Lower leg skin (tissue), 4 donors: ENCODE results near the gene PPA1. TPM values are rescaled to one million over a fixed set of nuclear protein-coding genes. Genes with fewer than 3 reads are reported as not detected.
"Not testable (repeated sequence)": the region's sequence is repeated elsewhere in the genome, so short reads cannot be mapped to it uniquely, and the experiment has no call there.

ENCODE experiments used
- DNase-seq, 2 donors: peaks; one replicate each; pipeline ENCODE4 v3.0.0-alpha.2; 2019; ENCODE audit warnings: low spot score in 2 of 2
- H3K4me3 ChIP-seq: fragments of 200-600 bp; sonication (generic); 2 replicates; pipeline ENCODE4 v1.5.1; 2017; ENCODE audit warnings: mild to moderate bottlenecking, low read depth; ENCODE audit not compliant: poor library complexity, severe bottlenecking
- CTCF ChIP-seq, 3 donors: fragments of 450-650 bp; IDR thresholded peaks; one replicate each; pipeline ENCODE4 v1.5.1; 2016; ENCODE audit warnings: antibody characterized with exemption in 3 of 3, mild to moderate bottlenecking in 3 of 3, moderate library complexity in 2 of 3
- POLR2A ChIP-seq, 2 donors: fragments of 450-650 bp; IDR thresholded peaks; one replicate each; pipeline ENCODE4 v1.6.1; 2016 to 2017; ENCODE audit warnings: antibody characterized with exemption in 2 of 2, mild to moderate bottlenecking in 1 of 2, moderate library complexity in 1 of 2
- WGBS, 2 donors: methylation state at CpG; one replicate each; pipeline ENCODE4 v1.1.5; 2018; 5-methylcytosine and 5-hydroxymethylcytosine counted together
- intact Hi-C: fragments of 100-400 bp; cut with DNase I; formaldehyde crosslinking; loops from one replicate; pipeline ENCODE4 v1.15.0; 2023; ENCODE audit warnings: low total_unique reads
- total RNA-seq, 4 donors: library from RNA; depleted of rRNA; stranded (reverse); fragments of >200 nt; gene quantifications; one replicate each; pipeline ENCODE4 v1.1.0, GENCODE V29; 2016

The PPA1 gene
- total RNA-seq, 4 donors from 2014 or later = 69.7 to 147 (median 96.9) TPM

DNA sequence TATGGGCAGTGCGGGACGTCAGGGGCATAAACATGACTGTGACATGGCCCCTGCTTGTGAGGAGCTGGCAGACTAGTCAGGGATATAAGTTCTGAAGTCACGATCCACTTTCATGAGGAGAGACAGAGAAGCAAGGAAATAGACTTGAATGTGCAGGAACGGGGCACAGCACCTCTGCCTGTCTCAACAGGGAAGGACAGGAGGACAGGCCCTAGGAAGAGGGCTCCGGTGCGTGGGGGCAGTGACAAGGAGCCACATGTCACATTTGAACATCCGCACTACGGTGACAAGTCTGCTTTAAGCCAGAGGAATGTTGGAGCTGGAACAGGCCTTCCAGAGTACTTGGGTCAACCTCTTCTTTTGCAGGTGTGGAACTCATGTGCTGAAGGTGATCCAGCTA is 43.1 kb downstream of the PPA1 start:
- TF ChIP-seq CTCF (IDR thresholded peaks at IDR 0.05) (no peak), POLR2A (IDR thresholded peaks at IDR 0.05) (no peak)
- intact Hi-C loops = no loop called here
- H3K4me3 ChIP-seq = no peak overlapping the region
- DNase-seq = no peak
- WGBS, 2 donors = 81% methylated on average over 8 of the region's 8 CpGs

GRCh38 chr10:70188768-70189167 is 44.5 kb downstream of the PPA1 start:
- intact Hi-C loops = no loop called here

GRCh38 chr10:70186571-70186970 is 46.7 kb downstream of the PPA1 start:
- 51 to 56% methylated on average over 3 of the region's 3 CpGs for WGBS, 2 donors
- no peak overlapping the region for H3K4me3 ChIP-seq
- DNase-seq = no peak
- TF ChIP-seq POLR2A (IDR thresholded peaks at IDR 0.05) (no peak), CTCF (IDR thresholded peaks at IDR 0.05) (no peak)
- intact Hi-C loops = no loop called here

More at GRCh38 chr10:70188768-70189167, 44.5 kb downstream of the PPA1 start:
- no peak overlapping the region for H3K4me3 ChIP-seq
- 92 to 100% methylated on average over 1 of the region's 1 CpG for WGBS, 2 donors
- TF ChIP-seq POLR2A (IDR thresholded peaks at IDR 0.05) (no peak), CTCF (IDR thresholded peaks at IDR 0.05) (no peak)
- no peak for DNase-seq

GRCh38 chr10:70186090-70186489 is 47.1 kb downstream of the PPA1 start:
- DNase-seq = no peak
- H3K4me3 ChIP-seq = no peak overlapping the region
- WGBS, 2 donors = 58 to 68% methylated on average over 5 of the region's 5 CpGs
- intact Hi-C loops = no loop called here
- TF ChIP-seq CTCF (IDR thresholded peaks at IDR 0.05) (no peak), POLR2A (IDR thresholded peaks at IDR 0.05) (no peak)

GRCh38 chr10:70183304-70183703 is 49.9 kb downstream of the PPA1 start:
- 78 to 84% methylated on average over 2 of the region's 2 CpGs for WGBS, 2 donors
- H3K4me3 ChIP-seq = no peak overlapping the region
- intact Hi-C loops = no loop called here
- no peak for DNase-seq
- TF ChIP-seq POLR2A (IDR thresholded peaks at IDR 0.05) (no peak), CTCF (IDR thresholded peaks at IDR 0.05) (no peak)

GRCh38 chr10:70179209-70179608 is 54.0 kb downstream of the PPA1 start:
- DNase-seq = not testable (repeated sequence)
- 93 to 94% methylated on average over 8 of the region's 8 CpGs for WGBS, 2 donors

More at GRCh38 chr10:70179209-70179608, 54.0 kb downstream of the PPA1 start:
- intact Hi-C loops, H3K4me3 ChIP-seq: not testable (repeated sequence)
